HepG2 (cell line): ENCODE measurements around the gene DGKG. TPM values are rescaled to one million over a fixed set of nuclear protein-coding genes. Genes with fewer than 3 reads are reported as not detected.

ENCODE experiments used
- CEBPB ChIP-seq: IDR thresholded peaks from 2 replicates; pipeline ENCODE4 v1.6.1; 2011; ENCODE audit warnings: low read depth, low read length, improper control_type of control experiment, borderline replicate concordance
- CREB1 ChIP-seq, 2 experiments: fragments of 450-650 bp in 1 of 2; IDR thresholded peaks; 2 replicates each; pipeline ENCODE4 v1.6.1; 2016 to 2017; ENCODE audit warnings: control low read depth in 1 of 2, mild to moderate bottlenecking in 1 of 2, missing compliant biosample characterization in 1 of 2, missing genetic modification characterization in 1 of 2
- FOXP1 ChIP-seq, 2 experiments: fragments of 450-650 bp in 1 of 2; IDR thresholded peaks; 2 replicates each; pipeline ENCODE4 v1.6.1; 2017 to 2018; ENCODE audit warnings: antibody characterized with exemption in 1 of 2
- GABPA ChIP-seq, 2 experiments: IDR thresholded peaks; 2 replicates each; pipeline ENCODE4 v1.6.1; 2011 to 2016; ENCODE audit warnings: low read depth in 2 of 2, low read length in 1 of 2, missing biosample characterization in 1 of 2, missing genetic modification characterization in 1 of 2
- IKZF5 ChIP-seq: IDR thresholded peaks from 2 replicates; pipeline ENCODE4 v1.6.1; 2018; ENCODE audit warnings: missing genetic modification reagents, mild to moderate bottlenecking, missing compliant biosample characterization
- KDM1A ChIP-seq: IDR thresholded peaks from 2 replicates; pipeline ENCODE4 v1.6.1; 2016; ENCODE audit warnings: missing compliant biosample characterization
- MED1 ChIP-seq: sonication (generic); formaldehyde crosslinking; IDR thresholded peaks from 2 replicates; pipeline ENCODE4 v1.4.0; 2020; ENCODE audit warnings: missing genetic modification reagents
- MXD1 ChIP-seq: sonication (generic); formaldehyde crosslinking; IDR thresholded peaks from 2 replicates; pipeline ENCODE4 v1.4.0; 2020; ENCODE audit warnings: mild to moderate bottlenecking, missing genetic modification reagents
- MXD3 ChIP-seq: IDR thresholded peaks from 2 replicates; pipeline ENCODE4 v1.6.1; 2016; ENCODE audit warnings: mild to moderate bottlenecking, missing biosample characterization, missing genetic modification reagents
- SMAD3 ChIP-seq: sonication (generic); formaldehyde crosslinking; IDR thresholded peaks from 2 replicates; pipeline ENCODE4 v1.4.0; 2020; ENCODE audit warnings: missing genetic modification reagents
- SPEN ChIP-seq: sonication (generic); formaldehyde crosslinking; IDR thresholded peaks from 2 replicates; pipeline ENCODE4 v1.5.1; 2020; ENCODE audit warnings: low read depth, mild to moderate bottlenecking, missing genetic modification reagents
- TEF ChIP-seq: sonication (generic); formaldehyde crosslinking; IDR thresholded peaks from 2 replicates; pipeline ENCODE4 v1.5.0; 2020; ENCODE audit warnings: missing genetic modification reagents
- TFE3 ChIP-seq: IDR thresholded peaks from 2 replicates; pipeline ENCODE4 v1.6.1; 2016
- THAP7 ChIP-seq: sonication (generic); formaldehyde crosslinking; IDR thresholded peaks from 2 replicates; pipeline ENCODE4 v1.8.1; 2023; ENCODE audit warnings: mild to moderate bottlenecking, missing genetic modification reagents
- YEATS4 ChIP-seq: sonication (generic); formaldehyde crosslinking; IDR thresholded peaks from 2 replicates; pipeline ENCODE4 v1.4.0; 2020; ENCODE audit warnings: missing genetic modification reagents, borderline replicate concordance
- YY1 ChIP-seq: IDR thresholded peaks from 2 replicates; pipeline ENCODE4 v1.6.1; 2011; ENCODE audit warnings: low read length, low read depth, moderate library complexity, mild to moderate bottlenecking; ENCODE audit not compliant: insufficient read depth, insufficient replicate concordance
- ZBTB25 ChIP-seq: IDR thresholded peaks from 2 replicates; pipeline ENCODE4 v1.6.1; 2018; ENCODE audit warnings: missing genetic modification reagents
- ZC3H4 ChIP-seq: sonication (generic); formaldehyde crosslinking; IDR thresholded peaks from 2 replicates; pipeline ENCODE4 v1.4.0; 2020; ENCODE audit warnings: missing genetic modification reagents, borderline replicate concordance
- ZNF580 ChIP-seq: IDR thresholded peaks from 2 replicates; pipeline ENCODE4 v1.6.1; 2016; ENCODE audit warnings: low read depth, borderline replicate concordance
- ZNF780A ChIP-seq: sonication (generic); formaldehyde crosslinking; IDR thresholded peaks from 2 replicates; pipeline ENCODE4 v1.8.0; 2022; ENCODE audit warnings: mild to moderate bottlenecking, missing genetic modification reagents, moderate library complexity
- ZSCAN12 ChIP-seq: sonication (generic); formaldehyde crosslinking; IDR thresholded peaks from 2 replicates; pipeline ENCODE4 v1.9.0; 2021; ENCODE audit warnings: mild to moderate bottlenecking, missing genetic modification reagents
- polyA plus RNA-seq, 8 experiments: library from polyadenylated mRNA; depleted of rRNA in 3 of 8; stranded (reverse) in 7 of 8; unstranded in 1 of 8; fragments of >200 nt; fragmentation: Illumina TruSeq in 4 of 8; extraction: Trizol in 4 of 8; gene quantifications; 2 replicates each; pipeline versions ENCODE4 v1.2.1 to v1.2.3, GENCODE V29; 2011 to 2016; ENCODE audit warnings: low read depth in 4 of 8, missing spikeins in 1 of 8, mixed read lengths in 1 of 8; ENCODE audit not compliant: insufficient read depth in 1 of 8
- total RNA-seq, 5 experiments: library from RNA; depleted of rRNA; stranded (reverse); fragments of >200 nt; fragmentation: Illumina TruSeq; extraction: Trizol; gene quantifications; 2 replicates each; pipeline ENCODE4 v1.2.3, GENCODE V29; 2016; ENCODE audit warnings: low read depth in 1 of 5

Gene DGKG
- total and polyA plus RNA-seq, 2 of the 13 experiments (the other 11 are each of a cell fraction or from before 2014, with no cell fraction given), result 3.8 to 6.2 TPM

GRCh38 chr3:186241910-186242821 lies 119.9 kb downstream of the DGKG start (continued):
- TF ChIP-seq TFE3 (CRISPR knock-in tag) (peak; percentile 50; the same call in 1 of the 2 replicates), KDM1A (peak; percentile 52; the same call in 1 of the 2 replicates), GABPA (IDR thresholded peaks at IDR 0.05; ENCODE audit: low read depth, low read length) (no peak), GABPA (CRISPR knock-in tag; IDR thresholded peaks at IDR 0.05; ENCODE audit: low read depth) (no peak), YEATS4 (peak; percentile 42; the same call in 1 of the 2 replicates), CEBPB (no peak), ZC3H4 (CRISPR knock-in tag) (peak; percentile 74; the same call in 1 of the 2 replicates), FOXP1 (IDR thresholded peaks at IDR 0.05) (no peak), FOXP1 (CRISPR knock-in tag; IDR thresholded peaks at IDR 0.05) (no peak), TEF (no peak), ZBTB25 (CRISPR knock-in tag) (no peak), ZSCAN12 (CRISPR knock-in tag) (no peak), THAP7 (CRISPR knock-in tag) (no peak), YY1 (peak; percentile 28), SPEN (peak; percentile 61; the same call in 1 of the 2 replicates), ZNF780A (CRISPR knock-in tag) (no peak), CREB1 (IDR thresholded peaks at IDR 0.05) (no peak), CREB1 (CRISPR knock-in tag; IDR thresholded peaks at IDR 0.05) (peak; percentile 13; the same call in 1 of the 2 replicates), SMAD3 (CRISPR knock-in tag) (peak; percentile 85), IKZF5 (CRISPR knock-in tag) (peak; percentile 68; the same call in 1 of the 2 replicates), ZNF580 (peak; percentile 91; the same call in 1 of the 2 replicates), MXD3 (peak; percentile 43; the same call in 1 of the 2 replicates), MED1 (CRISPR knock-in tag) (peak; percentile 60), MXD1 (CRISPR knock-in tag) (peak; percentile 49; the same call in 1 of the 2 replicates)
